Measurements from ENCODE around the gene ANKRD53.
A peak's percentile ranks its signal among the peaks of the same experiment; 100 is the strongest.
"Not testable (repeated sequence)": the region's sequence is repeated elsewhere in the genome, so short reads cannot be mapped to it uniquely, and the experiment has no call there.

ANKRD53 gene

GRCh38 chr2:70988726-70989648 lies 10.6 kb downstream of the ANKRD53 start:
- Mint-ChIP-seq H3K9me3 (no peaks in the 10 kb centered on the region), H3K27me3 (no peaks in the 10 kb centered on the region), H3K4me1 (peaks cover 66% of the 10 kb centered on the region), H3K27ac (no peak overlapping the region), H3K4me3 (no peak overlapping the region)
- DNase-seq (no peak), ATAC-seq (no peak)

- Mint-ChIP-seq H3K27ac (peak overlapping the region in 1 of 2 donors; percentile 45), H3K27me3 (no peaks in the 10 kb centered on the region), H3K4me1 (peaks cover 54% of the 10 kb centered on the region), H3K9me3 (no peaks in the 10 kb centered on the region), H3K4me3 (no peak overlapping the region)
- ATAC-seq (no peak), DNase-seq (no peak)
Observed at GRCh38 chr2:70990216-70990615, 11.8 kb downstream of the ANKRD53 start.

DNA sequence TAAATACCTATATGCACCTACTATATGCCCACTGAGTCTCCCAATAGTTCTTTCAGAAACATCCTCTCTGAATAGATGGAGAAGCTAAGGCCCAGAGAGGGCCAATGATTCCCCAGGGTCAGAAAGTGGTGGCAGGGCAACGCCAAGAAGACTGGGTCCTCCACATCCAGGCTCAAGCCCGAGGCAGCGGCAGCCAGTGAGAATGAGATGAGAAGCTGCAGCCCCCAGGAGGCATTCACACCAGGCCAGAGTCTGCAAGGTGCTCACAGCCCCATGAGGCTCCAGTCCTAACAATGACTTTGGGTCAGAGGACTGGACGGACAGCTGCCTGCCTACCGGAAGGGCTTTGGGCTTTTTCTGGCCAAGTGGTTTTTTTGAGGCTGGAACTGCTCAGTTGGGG lies 12.7 kb downstream of the ANKRD53 start:
- ATAC-seq = no peak
- Mint-ChIP-seq H3K4me3 (no peak overlapping the region), H3K9me3 (no peaks in the 10 kb centered on the region), H3K27ac (no peak overlapping the region), H3K4me1 (peaks cover 51% of the 10 kb centered on the region), H3K27me3 (no peaks in the 10 kb centered on the region)
- DNase-seq = no peak

- DNase-seq (no peak), ATAC-seq (no peak)
- no peak overlapping the region for H3K4me3 Mint-ChIP-seq
- no peak overlapping the region for H3K27ac Mint-ChIP-seq
- no peaks in the 10 kb centered on the region for H3K27me3 Mint-ChIP-seq
- H3K9me3 Mint-ChIP-seq = no peaks in the 10 kb centered on the region
- H3K4me1 Mint-ChIP-seq = peaks cover 46% of the 10 kb centered on the region
Observed at GRCh38 chr2:70991742-70992141, 13.3 kb downstream of the ANKRD53 start.

DNA sequence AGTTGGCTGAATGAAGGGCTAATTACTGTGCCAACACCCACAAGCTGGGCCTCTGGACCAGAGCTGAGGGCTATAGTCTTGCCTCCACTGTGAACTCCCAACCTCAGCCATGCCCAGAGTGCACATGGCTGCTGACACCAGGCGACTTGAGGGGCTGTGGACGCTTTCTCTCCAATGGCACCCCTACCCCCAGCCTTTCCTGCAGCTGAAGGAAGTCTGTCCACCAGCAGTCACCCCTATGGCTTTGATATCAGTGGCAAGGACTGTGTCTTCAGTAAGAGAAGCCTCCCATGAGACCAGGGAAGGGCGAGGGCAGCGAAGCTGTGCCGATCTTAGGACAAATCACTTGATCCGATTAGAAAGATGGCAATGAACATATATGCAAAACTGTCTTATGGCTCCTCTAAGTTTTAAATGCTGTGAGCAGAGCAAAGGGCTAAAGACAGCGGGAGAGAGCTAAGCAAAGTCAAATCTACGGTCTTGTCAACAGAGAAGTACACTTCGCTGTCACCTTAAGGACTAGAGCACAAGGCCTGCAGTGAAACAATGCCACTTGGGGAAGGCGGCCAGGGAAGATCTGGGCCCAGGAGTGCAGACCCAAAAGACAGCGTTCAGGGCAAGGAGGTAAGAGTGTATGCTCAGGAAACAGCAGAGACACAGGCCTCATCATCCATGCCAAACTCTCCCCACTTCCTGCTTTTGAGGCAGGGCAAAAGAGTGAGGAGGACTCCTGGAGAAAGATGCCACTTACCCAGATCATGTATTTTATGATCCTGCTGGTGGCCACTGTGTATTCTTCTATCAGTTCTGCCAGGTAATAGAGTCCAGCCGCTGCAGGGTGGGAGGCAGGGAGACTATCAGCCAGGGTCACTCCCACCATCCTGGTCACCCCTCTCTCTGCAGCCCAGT lies 14.8 kb downstream of the ANKRD53 start:
- ATAC-seq (no peak), DNase-seq (no peak)
- H3K4me3 Mint-ChIP-seq = peak overlapping the region; percentile 89 to 97
- H3K9me3 Mint-ChIP-seq = no peaks in the 10 kb centered on the region
- peaks cover 43% of the 10 kb centered on the region for H3K4me1 Mint-ChIP-seq
- no peaks in the 10 kb centered on the region for H3K27me3 Mint-ChIP-seq
- H3K27ac Mint-ChIP-seq = peak overlapping the region; percentile 60 to 87

DNA sequence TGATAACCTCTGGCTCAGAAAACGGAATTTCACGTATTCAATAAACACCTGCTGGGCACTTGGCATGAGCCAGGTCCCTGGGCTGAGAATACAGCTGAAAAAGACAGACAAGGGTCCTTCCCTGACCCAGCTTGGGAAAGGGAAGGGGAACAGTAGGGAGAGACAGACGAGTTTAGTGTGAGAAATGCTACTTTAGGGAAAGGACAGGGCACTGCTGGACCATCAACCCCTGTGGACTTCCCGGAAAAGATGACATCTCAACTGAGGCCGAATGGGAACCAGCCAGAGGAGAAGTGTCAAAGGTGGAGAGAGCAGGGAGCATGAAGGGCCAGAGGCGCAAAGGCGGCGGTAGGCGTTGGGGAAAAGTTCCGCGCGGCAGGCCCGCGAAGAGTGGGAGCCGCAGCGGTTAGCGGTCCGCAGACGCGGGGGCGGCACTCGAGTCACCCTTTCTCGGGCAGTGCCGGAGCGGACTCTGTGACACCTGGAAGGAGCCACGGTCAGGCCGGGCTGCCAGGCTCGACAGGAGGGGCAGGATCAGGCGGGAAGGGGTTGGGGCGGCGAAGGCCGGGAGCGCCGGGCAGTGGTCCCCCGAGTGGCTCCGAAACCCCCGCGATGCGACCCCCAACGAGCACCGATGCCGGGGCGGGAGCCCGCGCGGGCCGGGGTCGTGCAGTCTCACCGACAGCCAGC lies 15.7 kb downstream of the ANKRD53 start:
- DNase-seq (peak; percentile 56 to 60), ATAC-seq (peak; percentile 58)
- peak overlapping the region; percentile 87 to 89 for H3K27ac Mint-ChIP-seq
- peaks cover 42% of the 10 kb centered on the region for H3K4me1 Mint-ChIP-seq
- no peaks in the 10 kb centered on the region for H3K9me3 Mint-ChIP-seq
- H3K4me3 Mint-ChIP-seq = peak overlapping the region; percentile 89 to 97
- H3K27me3 Mint-ChIP-seq = no peaks in the 10 kb centered on the region

DNA sequence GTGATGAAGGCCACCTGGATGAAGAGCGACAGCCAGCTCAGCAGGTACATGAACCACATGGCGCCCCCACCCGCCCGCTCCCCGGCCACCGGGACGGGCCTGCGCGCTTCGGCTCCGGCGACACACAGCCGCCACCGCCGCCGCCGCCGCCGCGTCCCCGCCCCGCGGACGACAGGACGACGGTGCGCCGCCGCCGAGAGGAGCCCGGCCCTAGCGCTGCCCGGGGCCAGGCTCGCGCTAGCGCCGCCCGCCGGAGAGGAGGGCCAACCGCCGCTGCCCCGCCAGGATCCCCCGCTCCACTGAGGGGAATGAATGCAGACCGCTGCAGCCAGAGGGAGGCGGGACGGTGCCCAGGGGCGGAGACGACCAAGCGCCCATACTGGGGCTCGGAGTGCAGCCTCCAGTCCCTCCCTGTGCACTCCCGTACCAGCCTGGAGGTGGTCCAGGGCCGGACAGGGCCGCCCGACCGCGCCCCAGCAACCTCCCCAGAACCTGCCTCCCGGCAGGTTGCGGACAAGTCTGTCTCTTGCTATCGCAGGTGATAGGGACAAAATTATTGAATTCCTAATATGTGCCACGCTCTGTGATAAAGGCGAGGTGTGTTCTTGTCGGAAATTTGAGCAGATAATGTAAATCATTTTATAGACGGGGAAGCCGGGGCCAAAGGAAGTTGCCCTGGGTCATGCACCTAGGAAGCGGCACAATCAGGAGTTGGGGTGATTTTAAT lies 16.4 kb downstream of the ANKRD53 start, which contains the start of gene TEX261:
TEX261 (minus strand) TSS at position 175 of the 727 bp plus-strand sequence; CDS start at position 59, 116 bp downstream.
- ATAC-seq = peak; percentile 97
- Mint-ChIP-seq H3K27me3 (no peaks in the 10 kb centered on the region), H3K27ac (peak within 1 kb of the TSS; percentile 87 to 89), H3K9me3 (no peaks in the 10 kb centered on the region), H3K4me1 (peaks cover 49% of the 10 kb centered on the region), H3K4me3 (peak within 1 kb of the TSS; percentile 89 to 97)
- DNase-seq = peak; percentile 92 to 95

DNA sequence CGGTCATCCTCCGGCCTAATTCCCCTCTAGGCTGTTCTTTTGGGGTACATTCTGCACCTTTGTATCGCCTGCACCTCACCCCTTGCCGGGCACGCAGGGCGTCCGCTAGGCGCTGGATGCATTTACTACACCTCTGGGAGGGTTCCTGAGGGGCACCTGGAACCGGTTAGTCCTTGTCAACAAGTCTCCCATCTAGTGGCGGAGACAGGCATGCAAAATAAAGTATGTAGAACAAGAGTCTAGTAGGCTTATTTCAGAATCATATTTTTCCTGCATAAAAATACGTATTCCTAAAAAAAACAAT lies 16.9 kb downstream of the ANKRD53 start:
- H3K27me3 Mint-ChIP-seq = no peaks in the 10 kb centered on the region
- H3K27ac Mint-ChIP-seq = no peak overlapping the region
- DNase-seq (peak; percentile 52 to 64), ATAC-seq (peak; percentile 65)
- H3K4me1 Mint-ChIP-seq = peaks cover 54% of the 10 kb centered on the region
- H3K9me3 Mint-ChIP-seq = no peaks in the 10 kb centered on the region
- H3K4me3 Mint-ChIP-seq = peak overlapping the region; percentile 84 to 88

GRCh38 chr2:70998885-70999284 lies 20.5 kb downstream of the ANKRD53 start:
- H3K4me1 Mint-ChIP-seq = peaks cover 39% of the 10 kb centered on the region
- H3K27ac Mint-ChIP-seq, H3K9me3 Mint-ChIP-seq, ATAC-seq, H3K27me3 Mint-ChIP-seq, DNase-seq, H3K4me3 Mint-ChIP-seq: not testable (repeated sequence)

DNA sequence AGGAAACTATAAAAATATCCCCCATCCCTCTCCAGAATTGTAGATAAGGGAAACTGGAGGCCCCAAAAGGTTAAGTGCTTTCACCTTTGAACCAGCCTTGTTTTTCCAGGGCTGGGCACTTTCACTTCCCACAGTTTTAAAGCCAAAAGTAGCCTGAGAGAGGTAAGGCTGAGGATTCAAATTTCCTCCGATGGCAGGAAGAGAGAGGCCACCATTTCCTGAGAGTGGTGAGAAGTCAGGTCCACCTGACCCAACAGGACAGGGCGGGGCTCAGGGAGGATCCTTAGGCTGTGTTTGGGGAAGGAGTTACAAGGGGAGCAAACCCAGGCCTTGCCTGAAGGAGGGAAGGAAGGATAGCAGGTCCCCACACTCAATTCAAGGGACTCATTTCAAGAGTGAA lies 20.9 kb downstream of the ANKRD53 start:
- Mint-ChIP-seq H3K4me1 (peaks cover 38% of the 10 kb centered on the region), H3K27ac (peak overlapping the region in 1 of 2 donors; percentile 49), H3K4me3 (no peak overlapping the region), H3K9me3 (no peaks in the 10 kb centered on the region), H3K27me3 (no peaks in the 10 kb centered on the region)
- no peak for ATAC-seq
- no peak for DNase-seq

GRCh38 chr2:70999931-71000330 lies 21.5 kb downstream of the ANKRD53 start:
- not testable (repeated sequence) for H3K27me3 Mint-ChIP-seq, H3K9me3 Mint-ChIP-seq, ATAC-seq, H3K27ac Mint-ChIP-seq, H3K4me3 Mint-ChIP-seq, DNase-seq
- peaks cover 38% of the 10 kb centered on the region for H3K4me1 Mint-ChIP-seq

- ATAC-seq (peak; percentile 91), DNase-seq (peak; percentile 84)
- Mint-ChIP-seq H3K27me3 (no peaks in the 10 kb centered on the region), H3K4me3 (peak overlapping the region; percentile 88 to 90), H3K27ac (peak overlapping the region; percentile 90 to 96), H3K4me1 (peaks cover 33% of the 10 kb centered on the region), H3K9me3 (no peaks in the 10 kb centered on the region)
Observed at GRCh38 chr2:71000780-71001591, 22.6 kb downstream of the ANKRD53 start.

GRCh38 chr2:71001592-71001927 lies 23.1 kb downstream of the ANKRD53 start:
- peak overlapping the region in 1 of 2 donors; percentile 90 for H3K27ac Mint-ChIP-seq
- H3K4me1 Mint-ChIP-seq = peaks cover 31% of the 10 kb centered on the region
- no peak overlapping the region for H3K4me3 Mint-ChIP-seq
- DNase-seq = no peak
- H3K9me3 Mint-ChIP-seq = no peaks in the 10 kb centered on the region
- no peaks in the 10 kb centered on the region for H3K27me3 Mint-ChIP-seq
- no peak for ATAC-seq

DNA sequence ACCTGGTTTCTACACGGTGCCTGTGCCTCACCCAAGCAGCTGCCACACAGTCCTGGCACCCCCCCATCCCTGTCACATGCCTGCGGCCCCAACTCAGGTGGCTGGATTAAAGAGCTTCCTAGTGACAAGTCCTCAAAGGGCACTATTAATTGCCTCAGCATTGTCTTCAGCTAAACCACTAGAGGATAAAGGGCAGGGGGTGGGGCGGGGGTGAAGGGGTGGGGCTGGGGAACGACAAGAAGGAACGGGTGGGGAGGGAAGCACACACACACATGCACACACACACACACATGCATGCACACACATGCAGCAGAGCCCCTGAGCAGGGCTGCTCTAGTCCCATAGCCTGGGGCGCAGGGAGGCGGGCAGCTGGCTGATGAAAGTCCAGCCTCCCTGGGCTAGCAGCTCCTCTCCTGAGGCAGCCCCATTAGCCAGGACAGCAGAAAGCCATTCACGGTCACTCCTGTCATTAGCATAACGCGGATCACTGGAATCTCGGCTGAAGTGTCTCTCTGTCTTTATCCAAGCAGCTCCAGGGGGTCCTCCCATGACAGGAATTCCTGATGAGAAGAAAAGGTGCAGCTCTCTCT lies 23.6 kb downstream of the ANKRD53 start:
- H3K4me3 Mint-ChIP-seq = no peak overlapping the region
- no peak for DNase-seq

More for the DNA sequence above, 23.6 kb downstream of the ANKRD53 start:
- ATAC-seq = no peak
- H3K4me1 Mint-ChIP-seq = peaks cover 31% of the 10 kb centered on the region
- H3K9me3 Mint-ChIP-seq = no peaks in the 10 kb centered on the region
- H3K27ac Mint-ChIP-seq = no peak overlapping the region
- no peaks in the 10 kb centered on the region for H3K27me3 Mint-ChIP-seq

Data from stimulated activated naive CD8-positive, alpha-beta T cell treated with anti-CD3 and anti-CD28 coated beads, Interleukin-15, amount 100 ng/mL, for 72 hours (primary cell).